Right renal cortex interstitium (tissue), 3 donors: ENCODE results near the gene CBL. TPM values are rescaled to one million over a fixed set of nuclear protein-coding genes. Genes with fewer than 3 reads are reported as not detected.
"Not testable (repeated sequence)": the region's sequence is repeated elsewhere in the genome, so short reads cannot be mapped to it uniquely, and the experiment has no call there.

Experiments used
- DNase-seq, 3 donors: peaks; one replicate each; pipeline ENCODE4 v3.0.0-alpha.2; 2013; ENCODE audit warnings: low read depth in 3 of 3, low spot score in 2 of 3
- polyA plus RNA-seq, 3 donors: library from polyadenylated mRNA; unstranded; fragments of 120-200 nt; gene quantifications; one replicate each; pipeline ENCODE4 v1.2.1, GENCODE V29; 2013; ENCODE audit not compliant: insufficient read length in 3 of 3

CBL gene
- polyA plus RNA-seq = 10 to 100 TPM; 19.5 to 19.8 (median 19.7) TPM

GRCh38 chr11:119205574-119206510 is at the start of gene CBL:
TSS of gene CBL (plus strand) at chr11:119206339. CDS start at chr11:119206418, 79 bp downstream.
- DNase-seq = peak; percentile 87 to 92 (median 90)

- no peak for DNase-seq
These were observed 49.6 kb upstream of the CBL start for GRCh38 chr11:119156496-119156895.

GRCh38 chr11:119157063-119157462 is 49.1 kb upstream of the CBL start:
- no peak for DNase-seq

GRCh38 chr11:119158467-119158866 is 47.7 kb upstream of the CBL start:
- no peak for DNase-seq

- no peak for DNase-seq
These were observed 46.0 kb upstream of the CBL start for GRCh38 chr11:119160151-119160550.

GRCh38 chr11:119161871-119162270 is 44.3 kb upstream of the CBL start:
- no peak for DNase-seq

- no peak for DNase-seq
These were observed 39.6 kb upstream of the CBL start for GRCh38 chr11:119166368-119167076.

- not testable (repeated sequence) for DNase-seq
These were observed 39.1 kb upstream of the CBL start for GRCh38 chr11:119167077-119167458.

GRCh38 chr11:119167933-119168332 is 38.2 kb upstream of the CBL start:
- no peak for DNase-seq

GRCh38 chr11:119168471-119169281 is 37.5 kb upstream of the CBL start, which contains the start of gene NLRX1:
TSS of gene NLRX1 (plus strand) at chr11:119168725. CDS start at chr11:119171404, 2,679 bp downstream.
- DNase-seq = peak in 1 of 3 donors; percentile 49

- no peak for DNase-seq
These were observed 36.8 kb upstream of the CBL start for GRCh38 chr11:119169282-119169719.

GRCh38 chr11:119172513-119172912 is 33.6 kb upstream of the CBL start:
- no peak for DNase-seq

GRCh38 chr11:119173453-119173852 is 32.7 kb upstream of the CBL start:
- no peak for DNase-seq

- DNase-seq = no peak
These were observed 30.6 kb upstream of the CBL start for GRCh38 chr11:119175493-119176077.

- DNase-seq = no peak
These were observed 27.9 kb upstream of the CBL start for GRCh38 chr11:119178166-119178680.

- DNase-seq = no peak
These were observed 26.8 kb upstream of the CBL start for GRCh38 chr11:119179342-119179741.

- no peak for DNase-seq
These were observed 26.2 kb upstream of the CBL start for GRCh38 chr11:119179983-119180382.

- DNase-seq = no peak
These were observed 25.1 kb upstream of the CBL start for GRCh38 chr11:119180729-119181676.
